ENCODE data around the gene PLAU.

PLAU gene

GRCh38 chr10:73910764-73911552 lies at the start of gene PLAU:
TSS of gene PLAU (plus strand) at chr10:73911132. CDS start at chr10:73911556, 424 bp downstream.
- Mint-ChIP-seq H3K27ac (peak within 1 kb of the TSS; percentile 93), H3K4me3 (peak within 1 kb of the TSS; percentile 93), H3K36me3 (ENCODE audit: low read depth) (peaks cover 57% of the 10 kb centered on the region), H3K9me3 (no peaks in the 10 kb centered on the region), H3K27me3 (no peaks in the 10 kb centered on the region), H3K4me1 (ENCODE audit: low read depth) (peaks cover 79% of the 10 kb centered on the region)
- intact Hi-C loops (cut with micrococcal nuclease) = loop anchor here (1.0 kb wide), 1 partner anchor 23 kb away; no protein-coding TSS in a partner anchor

- Mint-ChIP-seq H3K9me3 (no peaks in the 10 kb centered on the region), H3K36me3 (ENCODE audit: low read depth) (peaks cover 53% of the 10 kb centered on the region), H3K4me1 (ENCODE audit: low read depth) (peaks cover 68% of the 10 kb centered on the region), H3K27ac (no peak overlapping the region), H3K27me3 (no peaks in the 10 kb centered on the region), H3K4me3 (no peak overlapping the region)
- intact Hi-C loops (cut with micrococcal nuclease) = no loop called here
Measured at GRCh38 chr10:73862011-73862410, 48.9 kb upstream of the PLAU start.

GRCh38 chr10:73863039-73863817 lies 47.7 kb upstream of the PLAU start:
- H3K36me3 Mint-ChIP-seq (ENCODE audit: low read depth) = peaks cover 53% of the 10 kb centered on the region

DNA sequence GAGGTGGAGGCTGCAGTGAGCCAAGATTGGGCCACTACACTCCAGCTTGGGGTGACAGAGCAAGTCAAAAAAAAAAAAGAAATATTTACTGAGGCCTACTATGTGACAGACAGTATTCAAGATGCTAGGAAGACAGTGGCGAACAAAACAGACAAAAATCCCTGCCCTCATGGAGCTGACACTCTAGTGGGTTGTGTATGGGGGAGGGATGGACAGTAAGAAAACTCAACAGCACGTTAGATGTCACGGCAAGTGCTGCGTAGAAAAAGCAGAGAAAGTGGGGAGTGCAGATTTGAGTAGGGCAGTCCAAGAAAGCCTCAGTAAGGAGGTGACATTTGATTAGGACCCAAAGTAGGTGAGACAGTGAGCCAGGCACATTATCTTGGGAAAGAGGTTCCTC lies 46.7 kb upstream of the PLAU start:
- Mint-ChIP-seq H3K27ac (no peak overlapping the region), H3K27me3 (no peaks in the 10 kb centered on the region), H3K9me3 (no peaks in the 10 kb centered on the region), H3K36me3 (ENCODE audit: low read depth) (peaks cover 55% of the 10 kb centered on the region), H3K4me1 (ENCODE audit: low read depth) (peaks cover 76% of the 10 kb centered on the region), H3K4me3 (no peak overlapping the region)
- intact Hi-C loops (cut with micrococcal nuclease) = no loop called here

More at GRCh38 chr10:73863039-73863817, 47.7 kb upstream of the PLAU start:
- Mint-ChIP-seq H3K4me3 (no peak overlapping the region), H3K9me3 (no peaks in the 10 kb centered on the region), H3K27me3 (no peaks in the 10 kb centered on the region), H3K4me1 (ENCODE audit: low read depth) (peaks cover 76% of the 10 kb centered on the region), H3K27ac (peak overlapping the region; percentile 49)
- intact Hi-C loops (cut with micrococcal nuclease) = no loop called here

DNA sequence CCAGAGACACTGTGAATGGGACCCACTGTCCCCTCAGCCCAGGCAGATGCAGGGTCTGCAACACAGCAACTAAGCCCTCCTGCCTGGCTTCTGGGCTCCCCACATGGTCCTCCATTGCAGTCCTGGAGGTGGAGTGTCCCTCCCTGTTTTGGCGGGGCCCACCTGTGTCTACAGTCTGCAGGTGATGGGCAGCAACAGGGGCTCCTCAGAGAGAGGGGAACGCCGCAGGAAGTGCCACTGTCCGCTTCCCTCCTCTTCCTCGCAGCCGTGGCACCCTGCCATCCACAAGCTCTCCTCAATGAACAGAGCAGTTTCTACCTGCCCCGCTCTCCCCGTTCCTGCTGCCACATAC lies 45.8 kb upstream of the PLAU start:
- peaks cover 50% of the 10 kb centered on the region for H3K36me3 Mint-ChIP-seq (ENCODE audit: low read depth)
- intact Hi-C loops (cut with micrococcal nuclease) = no loop called here
- H3K4me3 Mint-ChIP-seq = peak overlapping the region; percentile 57
- H3K27me3 Mint-ChIP-seq = no peaks in the 10 kb centered on the region
- peaks cover 73% of the 10 kb centered on the region for H3K4me1 Mint-ChIP-seq (ENCODE audit: low read depth)
- peak overlapping the region; percentile 71 for H3K27ac Mint-ChIP-seq
- no peaks in the 10 kb centered on the region for H3K9me3 Mint-ChIP-seq

DNA sequence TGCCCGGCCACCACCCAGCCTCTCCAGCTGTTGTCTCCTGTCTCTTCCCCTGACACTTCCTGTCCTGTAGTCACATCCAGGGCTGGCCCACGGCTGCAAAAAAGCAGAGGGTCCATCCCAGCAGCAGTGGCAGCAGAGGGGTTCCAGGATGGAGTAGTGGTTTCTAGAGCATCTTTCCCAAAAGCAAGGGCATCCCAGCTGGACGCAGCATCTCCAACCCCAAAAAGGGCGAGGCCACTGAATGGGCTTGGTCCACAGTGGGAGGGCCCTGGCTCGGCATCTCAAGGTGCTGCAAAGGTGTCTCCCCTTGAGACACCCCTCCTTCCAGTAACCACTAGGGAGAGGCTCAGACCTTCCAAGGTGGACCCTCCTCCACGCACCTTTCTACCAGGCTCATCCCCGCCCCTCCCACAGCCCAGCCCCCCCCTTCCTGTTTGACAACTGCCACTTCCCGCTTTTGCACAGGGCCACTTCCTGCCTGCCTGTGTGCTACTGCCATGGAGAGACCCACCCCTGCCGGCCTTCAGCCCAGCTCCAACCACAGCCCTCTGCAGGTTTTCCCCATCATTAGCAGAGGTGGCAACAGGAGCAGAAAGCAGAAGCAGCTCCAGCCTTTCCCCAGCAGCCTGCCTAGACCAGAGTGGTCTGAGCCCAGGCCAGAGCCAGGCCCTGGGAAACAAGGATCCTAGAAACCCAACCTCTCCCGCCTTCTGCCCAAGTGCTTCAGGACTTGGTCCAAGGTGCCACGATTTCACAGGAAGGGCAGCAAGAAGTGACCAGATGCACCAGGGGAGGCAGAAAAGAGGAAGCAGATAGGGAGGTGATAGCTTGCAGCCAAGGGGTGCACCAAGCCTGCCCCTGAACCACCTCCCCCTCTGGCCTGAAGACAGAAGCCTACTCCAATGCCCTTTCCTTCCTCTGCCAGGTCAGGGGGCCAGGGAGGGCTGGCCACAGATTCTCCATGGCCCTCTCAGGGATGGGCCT lies 45.2 kb upstream of the PLAU start:
- intact Hi-C loops (cut with micrococcal nuclease) = no loop called here
- H3K4me1 Mint-ChIP-seq (ENCODE audit: low read depth) = peaks cover 79% of the 10 kb centered on the region
- no peaks in the 10 kb centered on the region for H3K9me3 Mint-ChIP-seq
- peak overlapping the region; percentile 57 for H3K4me3 Mint-ChIP-seq
- H3K27me3 Mint-ChIP-seq = no peaks in the 10 kb centered on the region
- peak overlapping the region; percentile 71 for H3K27ac Mint-ChIP-seq
- peaks cover 50% of the 10 kb centered on the region for H3K36me3 Mint-ChIP-seq (ENCODE audit: low read depth)

- intact Hi-C loops (cut with micrococcal nuclease) = no loop called here
- Mint-ChIP-seq H3K4me1 (ENCODE audit: low read depth) (peaks cover 87% of the 10 kb centered on the region), H3K9me3 (no peaks in the 10 kb centered on the region), H3K27me3 (no peaks in the 10 kb centered on the region), H3K27ac (peak overlapping the region; percentile 71), H3K36me3 (ENCODE audit: low read depth) (peaks cover 55% of the 10 kb centered on the region), H3K4me3 (no peak overlapping the region)
Measured at GRCh38 chr10:73866621-73867020, 44.3 kb upstream of the PLAU start.

- H3K27ac Mint-ChIP-seq = peak overlapping the region; percentile 71
- intact Hi-C loops (cut with micrococcal nuclease) = no loop called here
- no peak overlapping the region for H3K4me3 Mint-ChIP-seq
- H3K36me3 Mint-ChIP-seq (ENCODE audit: low read depth) = peaks cover 61% of the 10 kb centered on the region
- H3K4me1 Mint-ChIP-seq (ENCODE audit: low read depth) = peaks cover 88% of the 10 kb centered on the region
- H3K27me3 Mint-ChIP-seq = no peaks in the 10 kb centered on the region
- H3K9me3 Mint-ChIP-seq = no peaks in the 10 kb centered on the region
Measured at GRCh38 chr10:73867126-73867807, 43.7 kb upstream of the PLAU start.

DNA sequence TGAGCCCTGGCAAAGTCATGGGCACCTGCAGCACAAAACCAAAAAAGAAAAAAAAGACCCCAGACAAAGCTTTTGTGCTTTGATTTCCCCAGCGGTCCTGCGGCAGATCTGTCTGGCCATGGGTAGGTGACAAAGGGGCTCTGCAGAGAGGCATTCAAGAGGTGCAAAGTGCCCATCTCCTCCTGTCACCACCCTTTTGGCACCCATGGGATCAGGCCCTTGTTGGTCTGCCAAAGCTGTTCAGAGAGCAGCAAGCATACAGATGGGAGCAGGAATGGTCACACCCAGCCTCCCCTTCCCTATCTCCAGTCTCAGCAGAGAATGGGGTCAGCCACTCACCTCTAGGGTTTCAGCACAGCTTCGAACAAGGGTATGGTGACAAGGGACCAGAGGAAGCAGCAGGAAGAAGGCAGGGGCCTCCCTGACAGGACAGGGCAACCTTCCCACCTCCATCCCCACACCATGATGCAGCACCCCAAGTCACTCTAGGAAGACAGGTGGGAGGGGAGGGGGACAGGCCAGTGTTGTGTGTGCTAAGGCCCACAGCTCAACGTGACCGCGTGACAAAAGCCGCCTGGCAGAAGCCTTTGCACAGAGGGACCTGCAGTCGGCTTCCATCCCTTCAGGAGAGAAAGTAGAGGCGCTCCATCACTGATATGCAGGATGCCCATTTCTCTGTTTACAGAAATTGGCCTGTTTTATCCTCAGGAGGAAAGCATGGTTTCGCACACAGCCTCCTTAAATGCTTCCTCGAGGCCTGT lies 42.9 kb upstream of the PLAU start:
- intact Hi-C loops (cut with micrococcal nuclease) = no loop called here
- peaks cover 88% of the 10 kb centered on the region for H3K4me1 Mint-ChIP-seq (ENCODE audit: low read depth)
- H3K4me3 Mint-ChIP-seq = no peak overlapping the region
- H3K27ac Mint-ChIP-seq = peak overlapping the region; percentile 71
- H3K27me3 Mint-ChIP-seq = no peaks in the 10 kb centered on the region
- peaks cover 67% of the 10 kb centered on the region for H3K36me3 Mint-ChIP-seq (ENCODE audit: low read depth)
- no peaks in the 10 kb centered on the region for H3K9me3 Mint-ChIP-seq

- intact Hi-C loops (cut with micrococcal nuclease) = no loop called here
- H3K4me1 Mint-ChIP-seq (ENCODE audit: low read depth) = peaks cover 85% of the 10 kb centered on the region
- H3K27ac Mint-ChIP-seq = no peak overlapping the region
- H3K27me3 Mint-ChIP-seq = no peaks in the 10 kb centered on the region
- peaks cover 63% of the 10 kb centered on the region for H3K36me3 Mint-ChIP-seq (ENCODE audit: low read depth)
- no peaks in the 10 kb centered on the region for H3K9me3 Mint-ChIP-seq
- H3K4me3 Mint-ChIP-seq = no peak overlapping the region
Measured at GRCh38 chr10:73868655-73869195, 42.2 kb upstream of the PLAU start.

DNA sequence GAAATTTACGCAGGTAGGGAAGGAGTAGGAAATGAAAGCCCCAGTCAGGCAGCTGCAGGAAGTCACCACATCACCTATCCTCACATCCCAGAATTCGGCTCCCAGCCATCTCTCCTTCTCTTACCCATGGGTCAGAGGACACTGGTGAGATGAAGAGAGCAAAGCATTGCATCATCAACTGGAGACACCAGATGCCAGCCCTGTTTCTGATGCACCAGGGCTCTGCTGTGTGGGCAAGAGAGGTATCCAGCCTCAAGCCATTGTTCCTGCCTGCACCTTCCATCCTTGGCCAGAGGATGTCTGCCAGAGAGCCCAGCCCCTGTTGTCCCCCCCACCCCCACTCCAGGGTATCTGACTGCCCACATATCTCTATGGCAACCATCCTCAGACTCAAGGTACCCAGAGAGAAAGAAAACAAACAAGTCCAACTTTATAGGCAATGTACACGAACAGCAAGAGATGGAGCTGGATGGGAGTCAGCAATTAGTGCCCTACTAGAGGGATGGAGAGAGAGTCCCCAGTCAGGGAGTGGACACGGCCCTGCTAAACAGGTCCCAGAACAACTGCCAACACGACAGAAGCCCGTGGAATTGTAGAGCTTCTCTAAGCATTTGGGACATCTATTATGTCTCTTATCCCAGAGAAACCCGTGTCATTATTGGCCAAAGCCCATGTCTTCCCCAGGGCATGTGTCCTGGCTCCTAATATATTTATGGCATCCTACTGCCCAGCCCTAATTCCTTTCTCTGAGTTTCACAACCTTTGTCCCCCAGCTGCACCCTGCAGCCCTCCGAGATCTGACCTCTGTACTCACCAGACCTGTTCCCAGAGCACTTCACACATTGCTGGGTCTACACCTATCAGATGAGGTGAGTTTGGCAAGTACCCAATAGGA lies 39.4 kb upstream of the PLAU start:
- Mint-ChIP-seq H3K4me1 (ENCODE audit: low read depth) (peaks cover 67% of the 10 kb centered on the region), H3K36me3 (ENCODE audit: low read depth) (peaks cover 55% of the 10 kb centered on the region), H3K9me3 (no peaks in the 10 kb centered on the region), H3K27ac (no peak overlapping the region), H3K27me3 (no peaks in the 10 kb centered on the region), H3K4me3 (no peak overlapping the region)
- intact Hi-C loops (cut with micrococcal nuclease) = no loop called here
